H9 (cell line): Measurements from ENCODE around the gene ZNF132. TPM values are rescaled to one million over a fixed set of nuclear protein-coding genes. Genes with fewer than 3 reads are reported as not detected.

ENCODE experiments used
- DNase-seq: peaks from one replicate; pipeline ENCODE4 v3.0.0-alpha.2; 2017
- H2AFZ ChIP-seq: one replicate; pipeline ENCODE4 v1.6.1; 2013; ENCODE audit warnings: mild to moderate bottlenecking, low read length, control low read depth, moderate library complexity
- H2AK5ac ChIP-seq: 2 replicates; pipeline ENCODE4 v1.6.1; 2013; ENCODE audit warnings: low read length, control low read depth, mixed read lengths; ENCODE audit not compliant: insufficient read length
- H2BK120ac ChIP-seq: one replicate; pipeline ENCODE4 v1.6.1; 2013; ENCODE audit warnings: low read depth, mild to moderate bottlenecking, low read length, control low read depth, inconsistent platforms; ENCODE audit not compliant: poor library complexity, severe bottlenecking
- H2BK12ac ChIP-seq: 2 replicates; pipeline ENCODE4 v1.6.1; 2013; ENCODE audit warnings: low read length, control low read depth, mixed read lengths, low read depth; ENCODE audit not compliant: insufficient read length
- H2BK15ac ChIP-seq: 2 replicates; pipeline ENCODE4 v1.6.1; 2013; ENCODE audit warnings: low read depth, low read length, control low read depth
- H2BK20ac ChIP-seq: one replicate; pipeline ENCODE4 v1.6.1; 2013; ENCODE audit warnings: low read depth, mild to moderate bottlenecking, low read length, control low read depth, inconsistent platforms; ENCODE audit not compliant: poor library complexity, severe bottlenecking
- H2BK5ac ChIP-seq: 2 replicates; pipeline ENCODE4 v1.6.1; 2013; ENCODE audit warnings: low read length, control low read depth, mixed read lengths; ENCODE audit not compliant: insufficient read length
- H3K14ac ChIP-seq: 2 replicates; pipeline ENCODE4 v1.6.1; 2013; ENCODE audit warnings: low read length, control low read depth; ENCODE audit not compliant: insufficient read depth
- H3K18ac ChIP-seq: 2 replicates; pipeline ENCODE4 v1.6.1; 2013; ENCODE audit warnings: low read depth, mild to moderate bottlenecking, mixed read lengths, low read length, control low read depth; ENCODE audit not compliant: insufficient read length
- H3K23ac ChIP-seq: 2 replicates; pipeline ENCODE4 v1.6.1; 2013; ENCODE audit warnings: low read length, control low read depth, mixed read lengths, low read depth; ENCODE audit not compliant: insufficient read length
- H3K23me2 ChIP-seq: 2 replicates; pipeline ENCODE4 v1.6.1; 2013; ENCODE audit warnings: low read depth, mild to moderate bottlenecking, mixed read lengths, low read length, control low read depth; ENCODE audit not compliant: insufficient read length, poor library complexity, severe bottlenecking
- H3K27ac ChIP-seq: 2 replicates; pipeline ENCODE4 v1.5.1; 2013; ENCODE audit warnings: low read length, control low read depth, mixed read lengths, low read depth; ENCODE audit not compliant: insufficient read length
- H3K27me3 ChIP-seq: 2 replicates; pipeline ENCODE4 v1.6.1; 2013; ENCODE audit warnings: low read length, control low read depth, inconsistent platforms; ENCODE audit not compliant: insufficient read depth
- H3K4ac ChIP-seq: 2 replicates; pipeline ENCODE4 v1.6.1; 2013; ENCODE audit warnings: low read depth, mild to moderate bottlenecking, control low read depth, inconsistent platforms, low read length, moderate library complexity
- H3K4me1 ChIP-seq: 2 replicates; pipeline ENCODE4 v1.6.1; 2013; ENCODE audit warnings: low read length, control low read depth, inconsistent platforms; ENCODE audit not compliant: insufficient read depth
- H3K4me2 ChIP-seq: 2 replicates; pipeline ENCODE4 v1.6.1; 2013; ENCODE audit warnings: low read length, control low read depth, mixed read lengths; ENCODE audit not compliant: insufficient read length, insufficient read depth
- H3K56ac ChIP-seq: 2 replicates; pipeline ENCODE4 v1.6.1; 2013; ENCODE audit warnings: low read depth, mild to moderate bottlenecking, mixed read lengths, low read length, control low read depth; ENCODE audit not compliant: insufficient read length
- H3K79me1 ChIP-seq: 2 replicates; pipeline ENCODE4 v1.6.1; 2013; ENCODE audit warnings: low read depth, mild to moderate bottlenecking, moderate library complexity, low read length, control low read depth, inconsistent platforms; ENCODE audit not compliant: insufficient read depth, poor library complexity, severe bottlenecking
- H3K79me2 ChIP-seq: 2 replicates; pipeline ENCODE4 v1.6.1; 2013; ENCODE audit warnings: low read length, control low read depth, inconsistent platforms; ENCODE audit not compliant: insufficient read depth
- H3K9ac ChIP-seq: 2 replicates; pipeline ENCODE4 v1.6.1; 2013; ENCODE audit warnings: low read length, control low read depth, mixed read lengths; ENCODE audit not compliant: insufficient read length; ENCODE audit errors: extremely low read depth
- H3K9me3 ChIP-seq: one replicate; pipeline ENCODE4 v1.6.1; 2013; ENCODE audit warnings: low read depth, low read length, inconsistent platforms; ENCODE audit not compliant: control insufficient read depth
- H3T11ph ChIP-seq: one replicate; pipeline ENCODE4 v1.6.1; 2013; ENCODE audit warnings: mild to moderate bottlenecking, low read length, control low read depth, inconsistent platforms
- H4K20me1 ChIP-seq: one replicate; pipeline ENCODE4 v1.6.1; 2013; ENCODE audit not compliant: control insufficient read depth, insufficient read length, insufficient read depth
- H4K5ac ChIP-seq: 2 replicates; pipeline ENCODE4 v1.6.1; 2013; ENCODE audit warnings: low read depth, mild to moderate bottlenecking, mixed read lengths, low read length, control low read depth; ENCODE audit not compliant: insufficient read length
- H4K8ac ChIP-seq: replicated peaks from 2 replicates; pipeline ENCODE4 v1.6.1; 2013; ENCODE audit warnings: low read length, control low read depth, mixed read lengths, low read depth; ENCODE audit not compliant: insufficient read length
- H4K91ac ChIP-seq: 2 replicates; pipeline ENCODE4 v1.6.1; 2013; ENCODE audit warnings: low read depth, mild to moderate bottlenecking, moderate library complexity, mixed read lengths, low read length, control low read depth; ENCODE audit not compliant: insufficient read length
- H3K27ac Mint-ChIP-seq, 3 experiments: 2 replicates in 2 of 3; 3 replicates in 1 of 3; pipeline ENCODE4 v1.8.0; 2020 to 2021; ENCODE audit warnings: mixed read lengths in 3 of 3, mild to moderate bottlenecking in 1 of 3, moderate library complexity in 1 of 3
- H3K27me3 Mint-ChIP-seq: 2 replicates; pipeline ENCODE4 v1.8.0; 2021; ENCODE audit warnings: low read depth, mild to moderate bottlenecking, moderate library complexity, mixed read lengths
- H3K36me3 Mint-ChIP-seq, 3 experiments: 2 replicates in 2 of 3; 3 replicates in 1 of 3; pipeline ENCODE4 v1.8.0; 2020 to 2021; ENCODE audit warnings: low read depth in 3 of 3, mixed read lengths in 3 of 3; ENCODE audit not compliant: insufficient read depth in 1 of 3
- H3K4me1 Mint-ChIP-seq, 2 experiments: 2 replicates each; pipeline ENCODE4 v1.8.0; 2020; ENCODE audit warnings: mixed read lengths in 2 of 2
- H3K4me3 Mint-ChIP-seq, 2 experiments: 2 replicates in 1 of 2; 3 replicates in 1 of 2; pipeline ENCODE4 v1.8.0; 2020 to 2021; ENCODE audit warnings: mild to moderate bottlenecking in 2 of 2, mixed read lengths in 2 of 2, moderate library complexity in 1 of 2
- H3K9me3 Mint-ChIP-seq, 2 experiments: 2 replicates in 1 of 2; 3 replicates in 1 of 2; pipeline ENCODE4 v1.8.0; 2020; ENCODE audit warnings: mild to moderate bottlenecking in 2 of 2, mixed read lengths in 2 of 2, moderate library complexity in 1 of 2
- CTCF ChIP-seq: fragments of 200-600 bp; sonication (generic); conservative IDR thresholded peaks from 3 replicates; pipeline ENCODE4 v1.8.0; 2021; ENCODE audit warnings: antibody characterized with exemption, mild to moderate bottlenecking
- WGBS: extraction: QIAGEN DNeasy Blood & Tissue Kit; methylation state at CpG from one replicate; pipeline ENCODE4 v1.1.7; 2013; ENCODE audit warnings: missing lambda C conversion rate, low lambda C conversion rate, mixed read lengths; ENCODE audit not compliant: insufficient read length; ENCODE audit errors: extremely low coverage; 5-methylcytosine and 5-hydroxymethylcytosine counted together
- total RNA-seq: library from RNA; stranded (reverse); gene quantifications from 2 replicates; pipeline ENCODE4 v1.2.1, GENCODE V29; 2021

ZNF132 gene
- total RNA-seq, 1 experiment from 2014 or later, result 0.24 TPM

DNA sequence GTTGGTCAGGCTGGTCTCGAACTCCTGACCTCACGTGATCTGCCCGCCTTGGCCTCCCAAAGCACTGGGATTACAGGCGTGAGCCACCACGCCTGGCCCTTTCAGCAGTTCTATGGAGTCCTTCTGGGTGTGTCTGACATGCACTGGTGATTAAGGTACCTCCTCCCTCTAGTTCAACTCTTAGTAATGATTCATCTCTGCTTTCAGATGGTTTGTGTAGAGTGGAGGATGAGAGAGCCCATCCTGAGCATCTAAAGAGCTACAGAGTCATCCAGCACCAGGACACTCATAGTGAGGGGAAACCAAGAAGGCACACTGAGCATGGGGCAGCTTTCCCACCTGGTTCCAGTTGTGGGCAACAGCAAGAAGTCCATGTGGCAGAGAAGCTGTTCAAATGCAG, 23.3 kb downstream of the ZNF132 start:
- no CpG with 5 or more reads among the region's 5 CpGs for WGBS
- Histone ChIP-seq H3K18ac (no peak overlapping the region), H3K4me2 (no peak overlapping the region), H3K27ac (no peak overlapping the region), H4K5ac (no peak overlapping the region), H3K79me2 (no peaks in the 10 kb centered on the region), H2AFZ (no peak overlapping the region), H2BK120ac (no peak overlapping the region), H4K20me1 (no peaks in the 10 kb centered on the region), H3K27me3 (no peaks in the 10 kb centered on the region), H3K9ac (no peak overlapping the region), H3K79me1 (no peaks in the 10 kb centered on the region), H2AK5ac (no peak overlapping the region), H2BK15ac (no peak overlapping the region), H3K23me2 (no peaks in the 10 kb centered on the region), H3K4me1 (no peaks in the 10 kb centered on the region), H4K8ac (no peak overlapping the region), H3K4ac (no peak overlapping the region), H3T11ph (no peak overlapping the region), H3K23ac (no peak overlapping the region), H3K56ac (no peak overlapping the region), H3K14ac (no peak overlapping the region), H4K91ac (no peak overlapping the region), H2BK12ac (no peak overlapping the region), H3K9me3 (no peaks in the 10 kb centered on the region), H2BK5ac (no peak overlapping the region), H2BK20ac (no peak overlapping the region)
- Mint-ChIP-seq H3K27ac (no peak overlapping the region), H3K36me3 (peaks cover 16 to 20% (median 17%) of the 10 kb centered on the region in 3 experiments), H3K4me3 (no peak overlapping the region), H3K4me1 (no peaks in the 10 kb centered on the region), H3K9me3 (peaks cover 0 to 8% of the 10 kb centered on the region in 2 experiments; a peak in 3 of 5 replicates), H3K27me3 (no peaks in the 10 kb centered on the region)
- no peak for TF ChIP-seq CTCF
- no peak for DNase-seq
